HG02759 (cell line): Measurements from ENCODE around the gene ALOX12.
A peak's percentile ranks its signal among the peaks of the same experiment; 100 is the strongest.

Experiments used
- ATAC-seq: cut with Tn5 transposase; IDR thresholded peaks from one replicate; pipeline ENCODE4 v1.9.1; 2021; ENCODE audit warnings: mild to moderate bottlenecking, moderate library complexity; ENCODE audit not compliant: unreplicated experiment

ALOX12 gene

GRCh38 chr17:7001318-7001961 is 5.6 kb downstream of the ALOX12 start:
- ATAC-seq = no peak

- no peak for ATAC-seq
These were observed 6.6 kb downstream of the ALOX12 start for GRCh38 chr17:7002288-7003047.

GRCh38 chr17:7003745-7004144 is 7.9 kb downstream of the ALOX12 start:
- no peak for ATAC-seq

GRCh38 chr17:7004398-7005253 is 8.8 kb downstream of the ALOX12 start:
- no peak for ATAC-seq

GRCh38 chr17:7005716-7006115 is 9.9 kb downstream of the ALOX12 start:
- ATAC-seq = no peak

GRCh38 chr17:7007143-7007542 is 11.3 kb downstream of the ALOX12 start:
- no peak for ATAC-seq

GRCh38 chr17:7010523-7010922 is 14.7 kb downstream of the ALOX12 start:
- ATAC-seq = no peak

- ATAC-seq = no peak
These were observed 15.6 kb downstream of the ALOX12 start for GRCh38 chr17:7011415-7011814.

- ATAC-seq = no peak
These were observed 16.0 kb downstream of the ALOX12 start for GRCh38 chr17:7011942-7012254.

GRCh38 chr17:7014261-7014994 is 18.6 kb downstream of the ALOX12 start:
- peak; percentile 81 for ATAC-seq

- ATAC-seq = peak; percentile 20
These were observed 19.4 kb downstream of the ALOX12 start for GRCh38 chr17:7014995-7015958.

GRCh38 chr17:7016418-7016817 is 20.6 kb downstream of the ALOX12 start:
- no peak for ATAC-seq

- ATAC-seq = no peak
These were observed 21.3 kb downstream of the ALOX12 start for GRCh38 chr17:7016886-7017826.

GRCh38 chr17:7017827-7018200 is 22.0 kb downstream of the ALOX12 start:
- no peak for ATAC-seq

GRCh38 chr17:7018331-7018964 is 22.6 kb downstream of the ALOX12 start:
- ATAC-seq = no peak

- ATAC-seq = no peak
These were observed 23.5 kb downstream of the ALOX12 start for GRCh38 chr17:7019367-7019766.

GRCh38 chr17:7019839-7020519 is 24.1 kb downstream of the ALOX12 start:
- no peak for ATAC-seq
